ENCODE data around the gene GPR84.

- TF ChIP-seq CTCF (IDR thresholded peaks at IDR 0.05) (no peak), RFX5 (IDR thresholded peaks at IDR 0.05; ENCODE audit: low read length) (no peak), MXI1 (IDR thresholded peaks at IDR 0.05; ENCODE audit: low read depth, low read length) (no peak), PBX3 (IDR thresholded peaks at IDR 0.05) (no peak), TCF12 (IDR thresholded peaks at IDR 0.05) (no peak)
- TF ChIP-seq, protein P1, sequence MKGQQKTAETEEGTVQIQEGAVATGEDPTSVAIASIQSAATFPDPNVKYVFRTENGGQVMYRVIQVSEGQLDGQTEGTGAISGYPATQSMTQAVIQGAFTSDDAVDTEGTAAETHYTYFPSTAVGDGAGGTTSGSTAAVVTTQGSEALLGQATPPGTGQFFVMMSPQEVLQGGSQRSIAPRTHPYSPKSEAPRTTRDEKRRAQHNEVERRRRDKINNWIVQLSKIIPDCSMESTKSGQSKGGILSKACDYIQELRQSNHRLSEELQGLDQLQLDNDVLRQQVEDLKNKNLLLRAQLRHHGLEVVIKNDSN (IDR thresholded peaks at IDR 0.05; ENCODE audit: borderline replicate concordance, low read depth), result no peak
Observed at GRCh38 chr12:54407183-54407905, 43.1 kb upstream of the GPR84 start.
